COR-L47 (cell line): ENCODE data around the gene NRP2.

Experiments used
- DNase-seq: peaks from one replicate; lab custom pipeline; 2025; lab: John Stamatoyannopoulos, UW

The NRP2 gene

GRCh38 chr2:205732314-205732713 lies 50.0 kb downstream of the NRP2 start:
- no peak for DNase-seq

GRCh38 chr2:205733082-205733481 lies 50.8 kb downstream of the NRP2 start:
- DNase-seq, result no peak

GRCh38 chr2:205733648-205734047 lies 51.3 kb downstream of the NRP2 start:
- no peak for DNase-seq

GRCh38 chr2:205734436-205735037 lies 52.2 kb downstream of the NRP2 start:
- no peak for DNase-seq

- DNase-seq, result no peak
Observed at GRCh38 chr2:205738117-205738968, 56.0 kb downstream of the NRP2 start.

GRCh38 chr2:205739620-205740019 lies 57.3 kb downstream of the NRP2 start:
- DNase-seq, result no peak

GRCh38 chr2:205740381-205740780 lies 58.1 kb downstream of the NRP2 start:
- DNase-seq, result no peak

GRCh38 chr2:205741256-205741978 lies 59.1 kb downstream of the NRP2 start:
- DNase-seq, result no peak

GRCh38 chr2:205743137-205743536 lies 60.8 kb downstream of the NRP2 start:
- DNase-seq, result no peak

- DNase-seq, result no peak
Observed at GRCh38 chr2:205744074-205744591, 61.8 kb downstream of the NRP2 start.

- no peak for DNase-seq
Observed at GRCh38 chr2:205745661-205746419, 63.5 kb downstream of the NRP2 start.

- DNase-seq, result no peak
Observed at GRCh38 chr2:205746420-205746785, 64.1 kb downstream of the NRP2 start.

GRCh38 chr2:205747829-205748386 lies 65.6 kb downstream of the NRP2 start:
- no peak for DNase-seq

- no peak for DNase-seq
Observed at GRCh38 chr2:205748639-205749038, 66.3 kb downstream of the NRP2 start.

GRCh38 chr2:205749078-205749477 lies 66.8 kb downstream of the NRP2 start:
- no peak for DNase-seq

- no peak for DNase-seq
Observed at GRCh38 chr2:205750797-205751196, 68.5 kb downstream of the NRP2 start.

- DNase-seq, result no peak
Observed at GRCh38 chr2:205751569-205752031, 69.3 kb downstream of the NRP2 start.

GRCh38 chr2:205752296-205752820 lies 70.1 kb downstream of the NRP2 start:
- DNase-seq, result no peak

GRCh38 chr2:205752924-205753323 lies 70.6 kb downstream of the NRP2 start:
- DNase-seq, result no peak

GRCh38 chr2:205754285-205754923 lies 72.1 kb downstream of the NRP2 start:
- DNase-seq, result no peak

GRCh38 chr2:205754924-205755321 lies 72.6 kb downstream of the NRP2 start:
- DNase-seq, result no peak
